HG03159 (cell line): ENCODE results near the gene CD177.
"Not testable (repeated sequence)": the region's sequence is repeated elsewhere in the genome, so short reads cannot be mapped to it uniquely, and the experiment has no call there.

Source experiments
- ATAC-seq: cut with Tn5 transposase; IDR thresholded peaks from one replicate; pipeline ENCODE4 v1.9.1; 2021; ENCODE audit warnings: mild to moderate bottlenecking, moderate library complexity; ENCODE audit not compliant: unreplicated experiment

Gene CD177

GRCh38 chr19:43380008-43380407 is 26.5 kb downstream of the CD177 start:
- ATAC-seq = no peak

DNA sequence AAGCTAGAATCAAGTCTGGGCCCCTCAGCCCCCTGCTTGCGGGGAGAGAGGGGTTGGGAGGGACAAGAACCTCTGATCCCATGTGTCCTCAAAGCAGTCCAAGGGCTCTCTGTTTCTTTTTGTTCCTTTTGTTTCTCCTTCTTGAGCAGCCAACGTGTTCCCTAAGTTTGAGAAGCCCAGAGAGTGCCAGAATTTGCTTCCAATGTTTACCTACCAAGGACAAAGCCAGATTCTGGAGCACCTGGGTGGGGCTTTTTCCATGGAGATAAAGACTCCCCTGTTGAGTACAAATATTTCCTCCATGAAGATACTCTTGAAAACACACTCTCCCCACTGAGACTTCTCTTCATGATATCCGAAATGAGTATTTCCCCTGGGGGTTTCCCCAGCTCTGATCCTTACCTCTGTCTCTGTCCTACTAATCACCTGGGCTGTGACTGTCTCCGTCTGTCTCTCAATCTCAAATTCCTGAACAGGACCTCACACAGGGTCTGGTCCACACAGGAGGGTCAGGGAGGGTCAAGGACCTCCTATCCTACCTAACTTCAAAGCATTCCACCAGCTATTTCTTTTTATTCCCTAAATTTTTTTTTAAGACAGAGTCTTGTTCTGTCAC is 27.4 kb downstream of the CD177 start:
- no peak for ATAC-seq

DNA sequence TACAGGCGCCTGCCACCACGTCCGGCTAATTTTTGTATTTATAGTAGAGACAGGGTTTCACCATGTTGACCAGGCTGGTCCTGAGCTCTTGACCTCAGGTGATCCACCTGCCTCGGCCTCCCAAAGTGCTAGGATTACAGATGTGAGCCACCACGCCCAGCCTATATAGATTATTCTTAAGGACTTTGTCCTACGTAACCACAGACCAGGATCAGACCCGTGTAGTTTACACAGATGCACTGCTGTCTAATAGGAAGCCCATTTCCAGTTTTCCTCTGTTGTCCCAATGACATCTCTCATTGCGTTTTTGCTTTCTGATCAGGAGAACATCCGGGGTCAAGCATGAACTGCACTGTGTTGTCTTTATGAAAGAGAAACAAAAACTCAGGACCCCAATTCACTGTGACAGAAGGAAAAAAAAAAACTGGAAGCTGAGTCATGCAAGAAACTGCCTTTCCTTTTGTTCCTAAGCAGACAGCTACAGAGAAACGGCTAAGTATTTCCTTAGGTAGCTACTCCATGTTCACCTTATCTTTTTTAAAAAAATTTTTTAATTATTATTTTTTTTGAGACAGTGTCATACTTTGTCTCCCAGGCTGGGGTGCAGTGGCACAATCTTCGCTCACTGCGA is 29.2 kb downstream of the CD177 start:
- not testable (repeated sequence) for ATAC-seq

- not testable (repeated sequence) for ATAC-seq
Observed at GRCh38 chr19:43383254-43383653, 29.8 kb downstream of the CD177 start.

DNA sequence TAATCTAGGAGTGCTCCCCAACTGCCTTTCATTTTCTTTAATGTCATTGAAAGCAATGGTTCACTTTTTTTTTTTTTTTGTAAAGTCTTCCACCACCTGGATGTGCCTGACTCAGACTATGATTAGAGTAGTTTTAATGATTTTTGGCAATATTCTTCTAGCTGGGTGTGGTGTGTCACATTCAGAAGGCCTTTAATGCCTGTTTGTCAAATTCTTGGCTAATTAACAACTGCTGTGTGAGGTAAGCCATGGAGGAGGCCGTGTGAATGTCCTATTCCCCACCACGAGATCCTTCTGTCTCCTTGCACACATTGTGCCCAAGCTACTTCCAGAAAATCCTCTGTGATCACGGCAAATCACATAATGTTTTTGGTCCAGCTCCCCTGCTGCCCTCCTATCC is 30.3 kb downstream of the CD177 start:
- ATAC-seq = not testable (repeated sequence)

- ATAC-seq = not testable (repeated sequence)
Observed at GRCh38 chr19:43390903-43391551, 37.5 kb downstream of the CD177 start.

- ATAC-seq = not testable (repeated sequence)
Observed at GRCh38 chr19:43391552-43391935, 38.1 kb downstream of the CD177 start.

GRCh38 chr19:43393501-43393900 is 40.0 kb downstream of the CD177 start:
- not testable (repeated sequence) for ATAC-seq

GRCh38 chr19:43395561-43395960 is 42.1 kb downstream of the CD177 start:
- no peak for ATAC-seq

- no peak for ATAC-seq
Observed at GRCh38 chr19:43406297-43406696, 52.8 kb downstream of the CD177 start.

- no peak for ATAC-seq
Observed at GRCh38 chr19:43407416-43408005, 54.0 kb downstream of the CD177 start.

DNA sequence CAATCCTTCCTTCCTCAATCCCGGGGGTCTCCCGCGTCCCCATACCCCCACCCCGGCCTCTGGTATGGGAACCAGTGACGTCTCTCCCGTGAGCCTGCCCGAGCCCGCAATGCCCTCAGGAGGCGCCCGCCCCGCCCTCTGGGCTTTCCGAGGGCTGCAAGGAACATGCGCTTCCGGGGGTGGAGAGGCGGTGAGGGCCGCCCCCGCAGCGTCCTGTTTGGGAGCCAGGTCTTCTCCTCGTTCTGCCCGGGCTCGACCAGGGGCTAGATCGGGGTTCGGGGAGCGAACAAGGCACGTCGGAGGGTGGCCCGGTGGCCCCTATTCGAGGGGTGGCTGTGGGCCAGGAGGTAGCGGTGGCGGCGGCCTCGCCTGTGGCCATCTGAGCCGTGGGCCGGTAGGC is 54.6 kb downstream of the CD177 start:
- ATAC-seq = no peak

DNA sequence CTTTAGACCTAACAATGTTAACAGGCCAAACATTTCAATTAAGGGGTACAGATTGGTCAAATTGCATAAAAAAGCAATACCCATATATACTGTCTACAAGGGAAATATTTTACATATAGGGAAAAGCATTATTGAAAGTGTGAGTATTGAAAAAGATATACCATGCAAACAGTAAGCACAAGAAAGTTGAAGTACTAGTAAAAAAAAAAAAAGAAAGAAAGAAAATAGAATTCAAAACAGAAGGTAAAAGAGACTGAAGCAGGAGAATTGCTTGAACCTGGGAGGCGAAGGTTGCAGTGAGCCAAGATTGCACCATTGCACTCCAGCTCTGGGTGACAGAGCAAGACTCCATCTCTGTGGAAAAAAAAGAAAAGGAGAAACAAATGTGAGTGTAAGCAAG is 55.9 kb downstream of the CD177 start:
- ATAC-seq = no peak

- no peak for ATAC-seq
Observed at GRCh38 chr19:43412441-43412840, 59.0 kb downstream of the CD177 start.
